Stimulated activated CD8-positive, alpha-beta memory T cell treated with anti-CD3 and anti-CD28 coated beads, Interleukin-12 subunit alpha, Interleukin-12 subunit beta, amount 100 ng/mL, for 24 hours (primary cell): ENCODE data around the gene GNAL.

Experiments used
- DNase-seq: peaks from one replicate; pipeline ENCODE4 v3.0.0-alpha.2; 2020; ENCODE audit errors: extremely low read depth

GNAL gene

DNA sequence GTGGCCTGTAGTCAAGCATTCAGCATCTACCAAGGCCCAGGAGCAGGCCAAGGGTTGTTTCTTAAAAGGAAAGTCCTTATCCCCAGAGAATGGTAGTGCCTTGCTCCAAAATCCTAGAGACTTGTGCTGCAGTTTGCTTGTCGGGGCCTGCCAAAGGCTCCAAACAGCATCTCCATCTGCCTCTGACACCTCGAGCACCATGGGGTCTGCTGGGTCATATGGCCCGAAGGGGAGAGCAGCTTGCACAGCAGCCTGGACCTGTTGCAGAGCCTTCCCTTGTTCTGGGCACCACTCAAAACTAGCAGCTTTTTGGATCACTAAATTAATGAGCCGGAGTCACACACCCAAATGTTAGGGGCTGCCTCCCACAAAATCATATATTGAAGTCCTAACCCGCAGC is 35.7 kb downstream of the GNAL start:
- DNase-seq: no peak

DNA sequence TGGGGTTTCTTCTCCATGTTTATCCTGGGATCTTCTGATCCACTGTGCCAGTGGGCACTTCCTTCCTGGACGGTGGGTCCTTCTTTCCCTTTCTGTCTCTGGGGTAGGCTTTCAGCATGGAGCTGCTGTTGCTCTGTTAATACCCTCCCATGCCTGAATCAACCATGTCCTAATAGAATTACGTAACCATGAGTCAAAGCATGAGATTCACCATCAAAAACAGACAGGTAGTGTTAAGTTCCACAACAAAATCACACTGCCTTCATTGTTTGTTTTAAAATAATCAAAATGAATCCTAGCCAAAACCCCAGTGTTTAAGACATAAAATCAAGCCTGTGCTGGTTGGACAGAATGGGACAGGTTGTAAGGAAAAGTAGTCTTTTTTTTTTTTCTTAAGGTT is 37.5 kb downstream of the GNAL start:
- DNase-seq: no peak

DNA sequence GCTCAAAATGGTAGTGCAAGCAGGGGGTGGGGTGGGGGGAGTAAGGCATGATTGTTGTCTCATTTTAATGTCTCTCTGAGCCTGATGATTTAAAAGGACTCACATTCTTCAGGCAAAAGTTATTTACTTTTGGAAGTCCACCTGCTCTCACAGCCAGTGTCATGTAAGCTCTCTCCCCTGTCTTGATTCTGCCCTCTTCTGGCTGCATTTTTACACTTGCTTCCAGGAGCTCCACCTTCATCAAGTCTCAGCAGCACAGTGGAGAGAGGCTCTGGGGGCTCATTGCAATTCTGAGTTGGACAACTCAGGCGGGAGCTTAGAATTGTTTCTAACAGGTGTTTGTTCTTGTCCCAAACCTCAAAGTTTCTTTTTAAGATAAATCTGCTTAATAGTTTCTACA is 39.2 kb downstream of the GNAL start:
- no peak for DNase-seq

- no peak for DNase-seq
Measured at GRCh38 chr18:11729556-11729955, 40.5 kb downstream of the GNAL start.

DNA sequence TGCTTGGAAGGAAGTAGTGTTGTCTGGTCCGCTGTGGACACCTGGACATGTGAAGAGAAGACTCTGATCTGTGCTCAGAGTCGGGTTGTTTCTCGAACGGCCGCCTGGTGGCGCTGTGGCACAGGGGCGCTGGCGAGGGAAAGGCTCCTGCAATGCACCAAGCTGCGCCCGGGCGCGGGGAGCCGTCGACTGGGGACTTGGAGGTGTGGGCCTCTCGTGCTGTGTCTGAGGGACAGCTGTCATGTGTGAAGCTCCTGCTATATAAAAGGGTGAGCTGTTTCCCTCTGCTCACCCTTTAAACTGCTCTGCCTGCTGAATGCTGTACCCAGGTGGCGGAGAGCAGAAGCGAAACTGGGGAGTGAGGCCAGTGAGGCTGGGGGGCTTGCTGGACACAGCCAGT is 44.0 kb downstream of the GNAL start:
- peak; percentile 43 for DNase-seq

GRCh38 chr18:11736656-11737055 is 47.6 kb downstream of the GNAL start:
- DNase-seq: no peak

- DNase-seq: no peak
Measured at GRCh38 chr18:11739893-11740292, 50.8 kb downstream of the GNAL start.

- DNase-seq: no peak
Measured at GRCh38 chr18:11740461-11740860, 51.4 kb downstream of the GNAL start.

- DNase-seq: no peak
Measured at GRCh38 chr18:11741505-11742145, 52.6 kb downstream of the GNAL start.

DNA sequence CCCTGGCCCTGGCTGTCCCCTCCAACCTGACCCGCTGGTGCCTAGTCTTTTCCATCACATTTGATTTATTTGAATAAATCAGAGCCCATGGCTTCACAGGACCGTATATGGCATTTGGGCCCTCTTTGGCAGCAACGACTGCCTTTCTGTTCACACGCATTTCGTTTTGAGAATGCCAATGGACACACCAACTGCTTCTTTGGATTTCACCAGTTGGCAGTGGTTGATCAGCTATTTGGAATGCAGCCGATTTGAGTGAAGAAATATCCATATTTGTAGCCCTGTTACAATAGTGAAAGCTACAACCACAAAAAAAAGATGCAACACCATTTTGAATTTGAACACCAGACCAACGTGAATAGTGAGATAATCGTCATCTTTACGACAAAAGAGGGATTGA is 56.5 kb downstream of the GNAL start:
- DNase-seq: no peak

GRCh38 chr18:11747286-11747685 is 58.2 kb downstream of the GNAL start:
- no peak for DNase-seq

DNA sequence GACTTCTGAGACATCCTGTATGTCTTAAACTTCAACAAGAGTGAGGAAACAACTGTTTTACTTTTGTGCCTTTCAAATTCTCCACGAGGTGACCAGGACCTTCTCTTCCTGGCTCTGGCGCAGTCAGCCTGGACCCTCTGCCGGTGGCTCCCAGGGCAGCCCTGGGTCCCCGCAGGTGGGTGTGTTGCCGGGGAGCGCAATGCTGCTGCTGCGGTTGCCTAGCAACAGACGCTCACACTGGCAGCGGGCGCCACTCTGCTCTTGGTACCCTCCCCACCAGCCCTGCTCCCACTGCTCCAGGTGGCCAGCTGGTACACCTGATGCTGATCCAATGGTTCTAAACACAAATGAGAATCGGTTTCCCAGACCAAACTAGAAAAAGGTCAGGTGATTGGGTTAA is 58.7 kb downstream of the GNAL start:
- no peak for DNase-seq

GRCh38 chr18:11749305-11749704 is 60.2 kb downstream of the GNAL start:
- DNase-seq: no peak

- no peak for DNase-seq
Measured at GRCh38 chr18:11750171-11750570, 61.1 kb downstream of the GNAL start.

GRCh38 chr18:11750581-11751310 is 61.7 kb downstream of the GNAL start:
- no peak for DNase-seq

DNA sequence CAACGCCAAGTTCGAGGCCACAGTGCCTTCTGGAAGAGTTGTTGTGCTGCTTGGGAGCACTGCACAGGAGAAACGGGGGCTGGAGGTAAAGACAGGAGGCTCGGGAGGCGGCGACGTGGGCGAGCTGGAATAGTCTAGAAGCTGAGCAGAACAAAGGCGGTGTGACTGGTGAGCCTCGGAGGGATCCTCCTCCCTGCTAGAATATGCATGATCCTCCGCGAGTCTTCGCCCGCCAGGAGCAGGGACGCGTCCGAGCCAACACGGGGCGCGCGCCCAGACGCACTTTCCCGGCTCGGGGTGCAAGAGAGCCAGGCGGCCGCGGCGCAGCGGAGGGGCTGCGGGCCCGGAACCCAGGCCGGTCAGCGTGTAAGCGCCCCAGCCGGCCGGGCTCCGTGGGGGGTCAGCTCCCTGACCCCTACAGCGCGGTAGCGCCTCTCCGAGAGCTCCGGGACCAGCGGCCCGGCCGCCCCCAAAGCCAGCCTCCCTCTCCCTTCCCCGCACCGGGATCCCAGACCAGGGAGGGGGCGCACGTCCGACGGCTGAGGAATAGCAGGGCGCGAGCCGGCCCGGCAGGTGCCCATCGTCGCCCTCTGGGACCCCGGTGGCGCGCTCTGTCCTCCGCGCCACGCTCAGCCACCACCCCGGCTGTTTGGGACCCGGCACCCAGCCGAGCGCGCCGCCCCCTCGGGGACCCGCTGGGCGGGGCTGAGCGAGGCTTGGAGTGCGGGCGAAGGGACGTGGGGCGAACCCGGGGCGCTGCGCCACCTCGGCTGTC is 62.5 kb downstream of the GNAL start:
- DNase-seq: no peak

GRCh38 chr18:11752116-11752911 is 63.2 kb downstream of the GNAL start:
- DNase-seq: no peak

- no peak for DNase-seq
Measured at GRCh38 chr18:11754979-11755378, 65.9 kb downstream of the GNAL start.

GRCh38 chr18:11757084-11757590 is 68.1 kb downstream of the GNAL start:
- DNase-seq: no peak

- no peak for DNase-seq
Measured at GRCh38 chr18:11759456-11759855, 70.4 kb downstream of the GNAL start.

DNA sequence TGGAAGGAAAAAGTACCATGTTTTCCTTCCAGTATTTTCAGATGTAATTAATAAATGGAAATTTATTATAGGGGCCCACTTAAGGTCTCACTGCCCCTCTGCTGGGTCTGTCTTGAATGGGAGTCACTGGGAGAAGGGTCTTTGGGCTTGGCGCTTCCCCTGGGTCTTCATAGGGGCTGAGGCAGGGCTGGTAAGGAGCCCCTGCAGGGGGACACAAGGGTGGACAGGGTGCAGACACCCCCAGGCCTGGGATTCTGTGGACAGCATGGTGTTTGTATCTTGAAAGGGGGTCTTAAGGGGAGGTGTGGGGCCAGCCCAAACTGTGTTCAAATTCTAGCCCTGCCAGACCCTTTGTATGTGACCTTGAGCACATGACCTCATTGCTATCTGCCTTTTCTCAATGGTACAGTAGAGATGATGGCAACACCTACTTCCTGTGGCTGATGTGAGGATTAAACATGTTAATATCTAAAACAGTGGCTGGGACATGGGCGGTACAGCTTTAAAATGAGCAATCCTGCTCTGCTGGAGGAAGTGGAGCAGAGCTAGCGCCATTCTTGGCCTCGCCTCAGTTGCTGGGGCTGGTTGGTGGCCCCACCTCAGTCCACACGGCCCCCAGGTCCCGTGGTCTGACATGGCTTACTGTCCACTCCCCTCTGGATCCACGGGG is 71.6 kb downstream of the GNAL start:
- DNase-seq: no peak
